Activated CD4-positive, alpha-beta T cell treated with anti-CD3 and anti-CD28 coated beads for 36 hours (primary cell): Measurements from ENCODE around the gene MIGA2. TPM values are rescaled to one million over a fixed set of nuclear protein-coding genes. Genes with fewer than 3 reads are reported as not detected.
"Not testable (repeated sequence)": the region's sequence is repeated elsewhere in the genome, so short reads cannot be mapped to it uniquely, and the experiment has no call there.

Source experiments
- ATAC-seq: fragments of 200-7000 bp; cut with Tn5 transposase; one replicate; pipeline ENCODE4 v1.10.0; 2021; ENCODE audit warnings: mild to moderate bottlenecking, moderate library complexity
- CTCF ChIA-PET: fragments of 350-600 bp; sonication (Branson Sonifier 250); formaldehyde crosslinking; loops from one replicate; lab custom pipeline; 2021; ENCODE audit warnings: antibody characterized with exemption; lab: Charles Lee
- POLR2A ChIA-PET: fragments of 350-600 bp; sonication (Branson Sonifier 250); formaldehyde crosslinking; loops from one replicate; lab custom pipeline; 2021; ENCODE audit warnings: antibody characterized with exemption, inconsistent platforms; lab: Charles Lee
- DNase-seq: peaks from one replicate; pipeline ENCODE4 v3.0.0-alpha.2; 2020
- H3K27ac Mint-ChIP-seq: one replicate; pipeline ENCODE4 v1.8.0; 2021; ENCODE audit warnings: mixed read lengths
- H3K27me3 Mint-ChIP-seq: one replicate; pipeline ENCODE4 v1.8.0; 2021; ENCODE audit warnings: mixed read lengths
- H3K36me3 Mint-ChIP-seq: one replicate; pipeline ENCODE4 v1.8.0; 2021; ENCODE audit warnings: low read depth, mixed read lengths
- H3K4me1 Mint-ChIP-seq: one replicate; pipeline ENCODE4 v1.8.0; 2021; ENCODE audit warnings: mixed read lengths
- H3K4me3 Mint-ChIP-seq: one replicate; pipeline ENCODE4 v1.8.0; 2021; ENCODE audit warnings: mild to moderate bottlenecking, moderate library complexity, mixed read lengths
- H3K9me3 Mint-ChIP-seq: one replicate; pipeline ENCODE4 v1.8.0; 2021; ENCODE audit warnings: low read depth, mixed read lengths
- intact Hi-C, 2 experiments: fragments of 100-400 bp; cut with DNase I in 1 of 2; cut with micrococcal nuclease in 1 of 2; formaldehyde crosslinking; loops; one replicate each; pipeline versions ENCODE4 v1.14.2 to v1.15.1; 2022 to 2024; cut with DNase I, micrococcal nuclease
- total RNA-seq, 2 experiments: library from RNA; stranded (reverse); gene quantifications; one replicate each; pipeline ENCODE4 v1.2.3, GENCODE V29; 2021

MIGA2 gene
- total RNA-seq, 2 experiments from 2014 or later = 15.7 to 25.8 TPM

DNA sequence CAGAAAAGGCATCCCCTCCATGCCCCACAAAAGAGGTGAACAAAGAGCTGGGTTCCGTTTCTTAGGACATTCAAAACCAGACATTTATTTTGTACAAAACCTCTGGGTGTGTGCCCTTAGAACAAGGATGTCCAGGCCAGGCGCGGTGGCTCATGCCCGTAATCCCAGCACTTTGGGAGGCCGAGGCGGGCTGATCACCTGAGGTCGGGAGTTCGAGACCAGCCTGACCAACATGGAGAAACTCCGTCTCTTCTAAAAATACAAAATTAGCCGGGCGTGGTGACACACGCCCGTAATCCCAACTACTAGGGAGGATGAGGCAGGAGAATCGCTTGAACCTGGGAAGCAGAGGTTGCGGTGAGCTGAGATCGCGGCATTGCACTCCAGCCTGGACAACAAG lies 76.1 kb downstream of the MIGA2 start:
- H3K9me3 Mint-ChIP-seq, intact Hi-C loops, ATAC-seq, H3K36me3 Mint-ChIP-seq, DNase-seq, H3K27me3 Mint-ChIP-seq: not testable (repeated sequence)
- CTCF ChIA-PET = interaction anchor here (1.1 to 1.7 kb wide), 2 partner anchors 19 to 30 kb away, joined by 3 to 12 read pairs; no protein-coding TSS in a partner anchor
- Mint-ChIP-seq H3K4me3 (peak overlapping the region; percentile 93), H3K4me1 (peaks cover 39% of the 10 kb centered on the region), H3K27ac (peak overlapping the region; percentile 90)
- POLR2A ChIA-PET = interaction anchor here (0.6 to 0.8 kb wide), 4 partner anchors 15 to 1086 kb away, joined by 3 to 5 read pairs (median 4); no protein-coding TSS in a partner anchor

DNA sequence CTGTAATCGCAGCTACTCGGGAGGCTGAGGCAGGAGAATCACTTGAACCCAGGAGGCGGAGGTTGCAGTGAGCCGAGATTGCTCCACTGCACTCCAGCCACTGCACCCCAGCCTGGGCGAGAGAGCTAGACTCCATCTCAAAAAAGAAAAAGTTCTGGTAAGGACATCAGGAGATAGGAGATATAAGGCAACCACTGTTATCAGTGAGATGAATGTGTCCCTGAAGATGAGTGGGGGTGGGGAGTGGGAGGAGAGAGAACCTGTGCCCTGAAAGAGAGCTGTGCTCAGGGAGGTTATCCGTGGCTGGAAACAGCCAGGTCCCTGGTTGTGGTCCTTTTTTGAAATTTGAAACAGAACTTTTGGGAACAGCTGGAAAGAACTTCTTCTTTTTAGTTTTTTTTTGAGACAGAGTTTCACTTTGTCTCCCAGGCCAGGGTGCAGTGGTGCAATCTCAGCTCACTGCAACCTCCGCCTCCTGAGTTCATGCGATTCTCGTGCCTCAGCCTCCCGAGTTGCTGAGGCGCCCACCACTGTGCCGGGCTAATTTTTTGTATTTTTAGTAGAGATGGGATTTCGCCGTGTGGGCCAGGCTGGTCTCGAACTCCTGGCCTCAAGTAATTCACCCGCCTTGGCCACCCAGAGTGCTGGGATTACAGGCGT lies 77.3 kb downstream of the MIGA2 start:
- Mint-ChIP-seq H3K36me3 (no peaks in the 10 kb centered on the region), H3K27me3 (no peaks in the 10 kb centered on the region), H3K27ac (no peak overlapping the region), H3K4me1 (peaks cover 40% of the 10 kb centered on the region), H3K9me3 (no peaks in the 10 kb centered on the region), H3K4me3 (no peak overlapping the region)
- ATAC-seq (no peak), DNase-seq (no peak)
- ChIA-PET POLR2A (no interaction called here), CTCF (interaction anchor here (1.5 to 1.7 kb wide), 2 partner anchors 18 to 523 kb away, joined by 7 to 12 read pairs; no protein-coding TSS in a partner anchor)
- intact Hi-C loops = no loop called here

DNA sequence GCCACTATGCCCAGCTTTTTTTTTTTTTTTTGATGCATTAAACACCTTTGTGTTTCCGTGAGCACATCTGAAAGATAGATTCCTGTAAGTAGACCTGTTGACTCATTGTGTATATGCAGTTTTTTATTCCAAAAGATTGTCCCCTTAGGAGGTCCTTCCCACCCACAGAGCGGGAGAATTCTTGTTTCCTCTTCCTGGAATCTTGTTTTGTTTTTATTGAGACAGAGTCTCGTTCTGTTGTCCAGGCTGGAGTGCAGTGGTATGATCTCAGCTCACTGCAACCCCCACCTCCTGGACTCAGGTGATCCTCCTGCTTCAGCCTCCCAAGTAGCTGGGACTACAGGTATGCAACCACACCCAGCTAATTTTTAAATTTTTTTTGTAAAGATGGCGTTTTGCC lies 82.4 kb downstream of the MIGA2 start:
- DNase-seq (no peak), ATAC-seq (no peak)
- ChIA-PET POLR2A (no interaction called here), CTCF (interaction anchor here (0.7 to 5.7 kb wide), 2 partner anchors 12 to 20 kb away, joined by 6 to 39 read pairs; no protein-coding TSS in a partner anchor)
- intact Hi-C loops = no loop called here
- Mint-ChIP-seq H3K27ac (no peak overlapping the region), H3K9me3 (no peaks in the 10 kb centered on the region), H3K4me1 (peaks cover 20% of the 10 kb centered on the region), H3K36me3 (peaks cover 10% of the 10 kb centered on the region), H3K4me3 (no peak overlapping the region), H3K27me3 (no peaks in the 10 kb centered on the region)

DNA sequence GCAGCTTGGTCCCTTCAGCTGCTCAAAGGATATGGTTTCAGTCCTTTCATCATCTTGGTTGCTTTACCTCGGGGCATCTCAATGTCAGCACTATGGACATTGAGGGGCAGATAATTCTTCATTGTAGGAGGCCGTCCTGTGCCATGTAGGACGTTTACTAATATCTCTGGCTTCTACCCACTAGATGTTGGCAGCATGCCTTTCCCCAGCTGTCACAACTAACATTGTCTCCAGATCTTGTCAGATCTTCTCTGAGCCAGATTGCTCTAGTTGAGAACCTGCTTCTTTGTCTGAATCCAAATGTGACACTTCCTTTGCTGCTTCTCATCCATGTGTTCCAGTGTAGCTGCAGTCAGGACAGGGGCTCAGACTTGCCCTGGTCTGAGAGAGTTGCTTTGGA lies 85.1 kb downstream of the MIGA2 start:
- H3K27me3 Mint-ChIP-seq = no peaks in the 10 kb centered on the region
- H3K27ac Mint-ChIP-seq = no peak overlapping the region
- H3K9me3 Mint-ChIP-seq = no peaks in the 10 kb centered on the region
- DNase-seq = no peak
- ChIA-PET CTCF (interaction anchor here (0.9 to 5.7 kb wide), 4 partner anchors 10 to 21 kb away, joined by 3 to 39 read pairs (median 7); no protein-coding TSS in a partner anchor), POLR2A (no interaction called here)
- intact Hi-C loops = no loop called here
- H3K4me3 Mint-ChIP-seq = no peak overlapping the region
- H3K36me3 Mint-ChIP-seq = peaks cover 15% of the 10 kb centered on the region
- ATAC-seq = no peak
- H3K4me1 Mint-ChIP-seq = peaks cover 3% of the 10 kb centered on the region

Other genes starting within 250 kb of the MIGA2 start
- 10 to 100 TPM; 10.5 to 14.0 TPM for gene TBC1D13, start 249.4 kb upstream of the MIGA2 start, total RNA-seq
- gene ENDOG, start 218.1 kb upstream of the MIGA2 start, total RNA-seq = 1 to 10 TPM; 7.3 to 9.3 TPM
- gene SPOUT1, start 206.8 kb upstream of the MIGA2 start, total RNA-seq = 10 to 100 TPM; 87.9 to 92.9 TPM
- gene KYAT1, start 154.7 kb upstream of the MIGA2 start, total RNA-seq = 10 to 100 TPM; 14.8 to 18.5 TPM
- 10 to 100 TPM; 14.9 to 15.5 TPM for gene LRRC8A, start 154.5 kb upstream of the MIGA2 start, total RNA-seq
- under 1 TPM; 0.21 to 0.44 TPM for gene PHYHD1, start 115.6 kb upstream of the MIGA2 start, total RNA-seq
- 1 to 10 TPM; 4.8 to 5.0 TPM for gene DOLK, start 89.0 kb upstream of the MIGA2 start, total RNA-seq
- 100 to 1,000 TPM; 102 to 124 TPM for gene NUP188, start 88.9 kb upstream of the MIGA2 start, total RNA-seq
- 10 to 100 TPM; 49.1 to 53.7 TPM for gene SH3GLB2, start 8.3 kb upstream of the MIGA2 start, total RNA-seq
- gene DOLPP1, start 44.5 kb downstream of the MIGA2 start, total RNA-seq = 10 to 100 TPM; 15.1 to 16.4 TPM
- gene CRAT, start 74.2 kb downstream of the MIGA2 start, total RNA-seq = 10 to 100 TPM; 13.2 to 18.9 TPM
- gene PTPA, start 74.8 kb downstream of the MIGA2 start, total RNA-seq = 10 to 100 TPM; 71.9 to 88.0 TPM
- gene IER5L, start 141.6 kb downstream of the MIGA2 start, total RNA-seq = 1 to 10 TPM; 2.6 to 2.8 TPM